ENCODE measurements around the gene CHSY1.
"Not testable (repeated sequence)": the region's sequence is repeated elsewhere in the genome, so short reads cannot be mapped to it uniquely, and the experiment has no call there.

CHSY1 gene

GRCh38 chr15:101133181-101133460 lies 118.7 kb downstream of the CHSY1 start:
- DNase-seq: no peak

- DNase-seq: no peak
Measured at GRCh38 chr15:101132390-101133180, 119.3 kb downstream of the CHSY1 start.

GRCh38 chr15:101131489-101132389 lies 120.1 kb downstream of the CHSY1 start:
- DNase-seq: no peak

GRCh38 chr15:101129851-101130380 lies 121.9 kb downstream of the CHSY1 start:
- DNase-seq: no peak

GRCh38 chr15:101128221-101129015 lies 123.4 kb downstream of the CHSY1 start:
- DNase-seq: no peak

GRCh38 chr15:101127506-101128076 lies 124.3 kb downstream of the CHSY1 start:
- DNase-seq: peak; percentile 76

- DNase-seq: peak; percentile 76
Measured at GRCh38 chr15:101126618-101127505, 125.0 kb downstream of the CHSY1 start.

- not testable (repeated sequence) for DNase-seq
Measured at GRCh38 chr15:101125881-101126428, 125.9 kb downstream of the CHSY1 start.

All from NCI-H82 (cell line).